ENCODE results near the gene HS6ST3.

The HS6ST3 gene

DNA sequence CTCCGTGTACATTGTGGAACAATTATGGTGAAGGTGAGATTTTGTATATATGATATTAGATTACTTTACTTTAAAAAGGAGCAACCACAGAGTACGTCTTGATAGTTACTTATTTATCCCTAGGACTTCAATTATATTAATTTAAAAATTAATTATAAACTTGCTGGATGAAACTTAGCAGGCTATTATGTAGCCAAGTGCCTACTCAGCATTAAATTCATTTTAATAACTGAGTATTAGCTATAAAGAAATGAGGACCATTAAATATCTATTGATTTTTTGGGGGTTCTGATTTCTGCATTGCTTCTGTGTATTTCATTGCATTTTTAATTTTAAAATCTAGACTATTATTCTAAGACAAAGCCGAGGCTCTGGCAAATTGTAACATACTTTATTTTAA, 109.4 kb downstream of the HS6ST3 start:
- no peak for DNase-seq (ENCODE audit: low read depth)

DNA sequence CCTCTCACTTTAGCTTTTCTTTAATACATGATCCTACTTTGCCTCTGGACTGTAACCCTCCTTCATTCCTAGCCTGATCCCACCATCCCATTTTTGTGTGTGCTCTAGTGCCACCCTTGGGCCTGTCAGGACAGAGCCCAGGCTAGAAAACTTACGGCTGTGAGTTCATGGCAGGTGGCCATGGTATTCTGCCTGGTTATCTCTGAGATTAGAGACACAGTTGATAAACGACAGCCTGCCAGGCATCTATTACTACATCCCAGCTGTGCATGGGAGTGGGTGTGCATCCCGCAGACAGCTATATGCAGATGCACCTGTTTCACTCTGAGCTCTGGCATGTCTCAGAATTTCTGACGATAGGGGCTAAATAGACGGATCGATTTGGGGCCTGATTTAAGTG, 110.9 kb downstream of the HS6ST3 start:
- no peak for DNase-seq (ENCODE audit: low read depth)

DNA sequence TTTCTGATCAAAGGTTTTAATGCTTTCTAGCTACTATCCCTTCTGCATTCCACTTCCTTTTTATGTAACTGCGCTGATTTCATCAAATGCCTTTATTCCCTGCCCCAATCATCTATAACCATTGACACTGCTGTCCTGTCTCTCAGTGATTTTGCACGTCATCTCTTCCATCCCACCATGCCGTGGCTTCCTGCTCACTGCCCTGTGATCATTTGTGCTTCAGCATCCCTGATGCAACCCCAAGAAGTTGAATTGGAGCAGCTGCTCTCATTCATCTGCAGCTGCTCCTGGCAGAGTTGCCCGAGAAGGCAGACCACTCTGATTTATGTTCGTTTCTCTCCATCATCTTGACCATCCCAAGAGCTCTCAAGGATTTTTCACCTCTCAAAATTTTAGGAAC, 112.4 kb downstream of the HS6ST3 start:
- DNase-seq (ENCODE audit: low read depth), result no peak

DNA sequence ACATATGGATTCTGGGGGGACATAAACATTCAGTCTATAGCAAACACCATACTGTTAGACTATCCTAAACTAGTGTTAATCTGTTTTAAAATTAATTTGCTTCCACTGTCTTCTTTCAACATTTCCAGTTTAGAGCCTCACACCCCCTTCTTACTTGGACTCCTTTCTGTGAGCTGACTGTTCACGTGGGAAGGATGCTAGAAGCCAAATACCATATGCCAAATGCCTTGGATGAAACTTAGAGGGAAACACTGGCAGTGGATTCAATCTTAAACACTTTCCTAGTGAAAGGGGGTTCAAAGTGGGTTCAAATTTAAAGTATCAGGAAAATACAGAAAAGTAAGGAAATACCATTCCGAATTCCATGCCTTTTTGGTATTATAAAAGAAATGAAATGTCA, 113.6 kb downstream of the HS6ST3 start:
- DNase-seq (ENCODE audit: low read depth), result no peak

DNA sequence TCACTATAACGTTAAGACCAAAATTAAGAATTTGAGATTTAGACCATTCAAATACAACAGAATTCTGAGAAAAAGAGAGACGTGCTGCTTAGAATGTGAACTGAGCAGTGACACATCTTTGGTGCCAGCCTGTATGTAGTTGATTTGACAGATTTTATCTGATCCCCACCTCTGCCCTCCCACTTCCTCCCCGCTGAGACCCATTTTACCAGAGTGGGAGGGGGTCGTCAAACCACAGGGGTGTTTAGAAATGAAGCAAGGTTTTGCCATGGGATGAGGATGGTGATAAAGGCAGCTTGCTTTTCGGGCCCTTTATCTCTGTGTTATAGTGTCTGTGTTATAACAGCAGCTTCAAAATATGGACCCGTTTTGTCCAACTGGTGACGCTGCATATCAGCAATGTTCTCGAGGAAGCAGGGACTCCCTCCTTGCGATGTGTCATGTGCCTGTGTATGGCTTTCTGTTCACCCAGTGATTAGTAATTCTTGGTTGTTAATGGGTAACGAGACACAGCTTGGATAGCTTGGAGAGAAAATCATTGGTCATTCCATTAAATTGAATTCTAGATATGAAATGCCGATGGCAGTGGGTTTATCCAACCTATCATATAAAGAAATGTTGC, 125.0 kb downstream of the HS6ST3 start:
- DNase-seq (ENCODE audit: low read depth), result no peak

- DNase-seq (ENCODE audit: low read depth), result no peak
Measured at GRCh38 chr13:96216543-96216942, 126.6 kb downstream of the HS6ST3 start.

GRCh38 chr13:96218475-96218874, 128.6 kb downstream of the HS6ST3 start:
- no peak for DNase-seq (ENCODE audit: low read depth)

DNA sequence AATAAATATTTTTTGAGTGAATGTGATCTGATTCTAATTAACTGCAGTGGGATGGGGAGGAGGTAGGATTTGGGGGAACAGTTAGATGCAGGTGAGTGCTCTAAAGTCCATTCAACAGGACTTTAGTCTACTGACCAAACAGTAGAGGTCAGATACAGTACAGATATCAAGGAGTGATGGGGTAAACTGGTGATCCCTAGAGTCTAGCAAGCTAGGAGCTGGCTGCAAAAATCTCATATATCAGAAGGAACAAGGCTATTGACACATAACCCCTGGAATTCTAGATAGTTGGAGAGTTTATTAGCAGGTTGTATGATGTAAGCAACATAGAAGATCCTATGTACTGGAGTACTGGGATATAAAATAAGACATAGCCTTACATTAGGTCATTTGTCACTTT, 131.6 kb downstream of the HS6ST3 start:
- DNase-seq (ENCODE audit: low read depth), result no peak

- no peak for DNase-seq (ENCODE audit: low read depth)
Measured at GRCh38 chr13:96223231-96223630, 133.3 kb downstream of the HS6ST3 start.

GRCh38 chr13:96229356-96229755, 139.4 kb downstream of the HS6ST3 start:
- peak; percentile 5 for DNase-seq (ENCODE audit: low read depth)

GRCh38 chr13:96238241-96238640, 148.3 kb downstream of the HS6ST3 start:
- no peak for DNase-seq (ENCODE audit: low read depth)

GRCh38 chr13:96238861-96239260, 149.0 kb downstream of the HS6ST3 start:
- DNase-seq (ENCODE audit: low read depth), result no peak

GRCh38 chr13:96243376-96243775, 153.5 kb downstream of the HS6ST3 start:
- no peak for DNase-seq (ENCODE audit: low read depth)

GRCh38 chr13:96248103-96248502, 158.2 kb downstream of the HS6ST3 start:
- no peak for DNase-seq (ENCODE audit: low read depth)

DNA sequence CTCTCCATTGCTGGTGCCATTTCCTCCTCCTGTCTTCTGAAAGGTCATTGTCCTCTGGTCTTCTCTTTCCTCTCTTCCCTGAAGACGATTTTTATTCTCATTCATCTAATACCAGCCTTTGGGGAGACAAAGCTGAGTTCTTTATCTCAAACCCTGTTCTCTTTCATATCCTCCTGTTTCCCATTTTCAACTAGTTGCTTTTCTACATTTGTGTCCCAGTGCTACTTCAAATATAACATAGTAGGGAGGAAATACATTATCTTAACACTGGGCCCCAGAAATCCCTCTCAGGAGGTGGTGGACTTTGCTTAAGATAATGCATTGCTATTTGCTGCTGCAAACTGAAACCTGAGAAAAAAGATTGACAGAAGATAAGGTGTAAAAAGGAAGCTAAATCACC, 159.1 kb downstream of the HS6ST3 start:
- DNase-seq (ENCODE audit: low read depth), result no peak

- no peak for DNase-seq (ENCODE audit: low read depth)
Measured at GRCh38 chr13:96252903-96253302, 163.0 kb downstream of the HS6ST3 start.

DNA sequence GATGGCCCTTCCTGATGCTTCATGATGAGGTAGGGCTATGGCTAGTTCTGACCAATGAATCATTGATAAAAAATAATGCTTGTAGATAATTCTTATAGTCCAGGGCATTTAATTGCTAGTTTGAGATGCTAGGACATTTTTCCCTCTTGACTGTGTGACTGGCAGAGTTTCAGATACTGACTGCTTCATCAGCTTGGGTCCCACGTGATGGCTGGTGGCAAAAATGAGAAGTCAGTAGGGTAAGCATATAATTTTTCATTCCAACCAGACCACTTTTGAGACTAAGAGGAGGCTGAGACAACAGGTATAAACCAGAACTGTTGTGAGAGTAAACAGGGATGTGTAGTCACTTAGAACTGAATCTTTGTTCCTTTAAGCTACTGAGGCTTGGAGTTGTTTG, 183.3 kb downstream of the HS6ST3 start:
- no peak for DNase-seq (ENCODE audit: low read depth)

DNA sequence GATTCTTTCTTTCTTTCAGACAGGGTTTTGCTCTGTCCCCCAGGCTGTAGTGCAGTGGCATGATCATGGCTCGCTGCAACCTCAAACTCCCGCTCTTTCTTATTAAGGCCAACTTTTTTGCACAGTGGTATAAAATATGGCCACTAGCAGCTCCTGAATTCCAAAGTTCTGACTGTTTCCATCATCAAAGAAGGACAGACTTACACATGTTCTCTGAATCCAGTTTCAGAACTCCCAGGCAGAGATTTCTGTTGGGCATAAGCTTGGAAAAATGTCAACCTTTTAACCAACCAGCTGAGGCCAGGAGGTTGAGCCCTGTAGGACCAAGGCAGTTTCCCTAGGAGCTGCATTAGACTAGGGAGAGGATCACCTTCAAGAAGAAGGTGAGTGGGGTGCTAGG, 184.1 kb downstream of the HS6ST3 start:
- DNase-seq (ENCODE audit: low read depth), result no peak

DNA sequence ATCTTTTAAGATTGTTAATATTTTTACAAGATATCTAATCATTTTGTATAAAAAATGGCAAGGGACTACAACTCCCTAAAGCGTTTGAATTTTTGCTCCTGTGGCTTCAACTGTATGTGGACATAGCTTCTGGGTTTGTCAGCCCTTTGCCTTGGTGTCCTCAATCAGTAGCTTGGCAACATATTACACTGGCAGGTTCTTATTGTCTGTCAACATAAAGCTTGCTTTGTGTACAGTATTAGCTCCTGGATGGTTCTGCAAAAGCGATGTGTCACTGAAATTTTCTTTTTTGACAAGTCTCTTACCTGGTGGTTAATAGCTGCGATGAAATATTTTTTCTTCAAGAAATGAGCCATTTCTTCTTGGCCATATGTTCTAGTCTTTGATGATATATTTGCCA, 190.0 kb downstream of the HS6ST3 start:
- no peak for DNase-seq (ENCODE audit: low read depth)

DNA sequence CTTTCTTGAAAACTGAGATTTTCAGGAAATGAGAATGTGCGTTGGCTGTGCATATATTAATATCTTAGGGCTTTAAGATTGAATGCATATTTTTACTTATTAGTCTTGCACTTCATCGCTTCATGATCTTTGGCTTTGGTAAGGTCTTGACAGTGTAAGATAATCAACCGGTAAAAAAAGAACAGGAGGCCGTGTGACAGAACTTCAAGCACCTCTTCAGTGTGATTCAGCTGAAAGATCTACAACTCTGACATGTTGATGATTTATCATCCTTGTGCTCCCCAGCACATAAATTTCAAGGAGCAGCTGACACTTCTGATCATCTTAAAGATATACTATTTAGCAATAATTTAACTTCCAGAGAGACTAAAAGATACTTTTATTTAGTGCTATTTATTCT, 195.1 kb downstream of the HS6ST3 start:
- DNase-seq (ENCODE audit: low read depth), result no peak

- DNase-seq (ENCODE audit: low read depth), result no peak
Measured at GRCh38 chr13:96285729-96286128, 195.8 kb downstream of the HS6ST3 start.

DNA sequence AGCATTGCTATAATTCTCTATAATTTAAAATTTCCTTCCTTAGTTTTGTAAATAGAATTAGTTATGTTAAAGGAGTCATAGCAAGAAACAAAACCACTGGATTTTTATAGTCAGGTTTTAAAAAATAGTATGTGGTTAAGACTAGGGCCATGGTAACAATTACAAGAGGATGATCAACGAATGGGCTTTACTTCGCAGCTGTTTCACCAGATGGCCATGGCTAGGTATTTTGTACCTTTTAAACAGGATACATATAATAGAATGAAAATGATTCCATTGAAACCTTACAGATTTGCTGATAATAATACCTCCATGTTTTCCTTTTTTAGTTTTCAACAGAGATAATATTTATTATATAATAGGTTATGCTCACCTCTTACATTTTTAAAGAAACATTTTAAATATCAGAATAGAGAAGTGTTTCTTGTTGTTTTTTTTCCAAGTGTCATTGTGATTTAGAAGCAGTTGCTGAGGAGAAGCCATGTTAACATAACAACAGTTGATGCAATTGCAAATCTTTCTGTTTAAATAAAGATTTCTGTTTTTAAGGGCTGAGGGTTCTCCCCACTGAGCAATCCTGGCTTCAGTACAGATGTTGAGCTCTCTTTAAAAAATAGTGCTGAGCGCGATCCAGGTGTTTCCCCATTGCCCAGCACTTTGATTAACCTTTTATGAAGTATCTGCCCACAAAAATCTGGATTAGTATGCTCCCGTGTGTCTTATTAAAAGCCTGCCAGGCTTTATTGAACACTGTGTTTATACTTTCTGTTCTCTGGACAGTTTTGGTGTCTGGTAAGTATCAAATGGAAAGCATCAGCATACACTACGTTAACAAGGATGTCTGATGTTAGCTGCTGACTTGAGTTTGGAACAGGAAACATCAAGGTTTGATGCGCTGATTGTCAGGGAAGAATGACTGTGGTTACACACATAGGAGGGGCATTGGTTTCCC, 205.3 kb downstream of the HS6ST3 start:
- DNase-seq (ENCODE audit: low read depth), result no peak

GRCh38 chr13:96297360-96297759, 207.5 kb downstream of the HS6ST3 start:
- DNase-seq (ENCODE audit: low read depth), result no peak

DNA sequence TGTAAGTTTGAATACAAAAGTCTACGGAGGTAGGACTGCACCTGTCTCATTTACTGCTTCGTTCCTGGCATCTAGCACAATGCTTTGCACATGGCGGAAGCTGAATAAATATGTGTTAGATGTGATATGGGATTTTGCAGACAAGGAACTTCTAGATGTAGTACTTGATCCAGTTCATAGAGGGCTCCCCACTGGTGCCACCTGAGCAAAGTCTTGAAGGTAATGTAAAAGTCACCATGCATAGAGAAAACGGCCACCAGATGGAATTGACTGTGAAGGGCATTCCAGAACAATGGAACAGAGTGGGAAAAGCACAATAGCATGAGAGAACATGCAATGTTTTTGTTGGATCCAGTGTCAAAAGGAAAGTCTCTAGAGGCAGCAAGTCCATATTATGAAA, 209.3 kb downstream of the HS6ST3 start:
- no peak for DNase-seq (ENCODE audit: low read depth)

Measured in EH (cell line).